Immature natural killer cell (primary cell): ENCODE measurements around the gene SLC52A1. TPM values are rescaled to one million over a fixed set of nuclear protein-coding genes. Genes with fewer than 3 reads are reported as not detected.

Experiments
- DNase-seq, 3 donors: peaks; one replicate each; pipeline ENCODE4 v3.0.0; 2022; ENCODE audit warnings: mixed read lengths in 1 of 3
- H3K27ac Mint-ChIP-seq, 6 donors: one replicate each; pipeline ENCODE4 v1.8.0; 2020; ENCODE audit warnings: mixed read lengths in 6 of 6, mild to moderate bottlenecking in 5 of 6, inconsistent platforms in 4 of 6, moderate library complexity in 3 of 6
- H3K27me3 Mint-ChIP-seq, 3 donors: one replicate each; pipeline ENCODE4 v1.8.0; 2020 to 2021; ENCODE audit warnings: low read depth in 3 of 3, mild to moderate bottlenecking in 3 of 3, mixed read lengths in 3 of 3, moderate library complexity in 3 of 3, inconsistent platforms in 1 of 3
- H3K36me3 Mint-ChIP-seq, 3 donors: one replicate each; pipeline ENCODE4 v1.8.0; 2020; ENCODE audit warnings: mixed read lengths in 3 of 3, inconsistent platforms in 2 of 3, mild to moderate bottlenecking in 2 of 3
- H3K4me1 Mint-ChIP-seq, 2 donors: one replicate each; pipeline ENCODE4 v1.8.0; 2020; ENCODE audit warnings: inconsistent platforms in 2 of 2, mild to moderate bottlenecking in 2 of 2, mixed read lengths in 2 of 2, moderate library complexity in 1 of 2
- H3K4me3 Mint-ChIP-seq, 5 donors: one replicate each; pipeline ENCODE4 v1.8.0; 2020; ENCODE audit warnings: mild to moderate bottlenecking in 5 of 5, mixed read lengths in 5 of 5, inconsistent platforms in 3 of 5, moderate library complexity in 3 of 5
- H3K9me3 Mint-ChIP-seq, 6 donors: one replicate each; pipeline ENCODE4 v1.8.0; 2020; ENCODE audit warnings: mild to moderate bottlenecking in 6 of 6, mixed read lengths in 6 of 6, inconsistent platforms in 4 of 6, moderate library complexity in 3 of 6
- polyA plus RNA-seq, 3 donors: library from polyadenylated mRNA; unstranded; fragments of 300-500 nt; fragmentation: Illumina TruSeq; gene quantifications; one replicate each; pipeline ENCODE4 v1.2.3, GENCODE V29; 2021

Gene SLC52A1
- polyA plus RNA-seq, 3 donors from 2014 or later = not detected

- H3K4me3 Mint-ChIP-seq = no peak overlapping the region
- no peak overlapping the region for H3K27ac Mint-ChIP-seq
- peaks cover 7 to 37% (median 9%) of the 10 kb centered on the region in 3 donors for H3K36me3 Mint-ChIP-seq
- peaks cover 0 to 2% (median 0%) of the 10 kb centered on the region in 3 donors for H3K27me3 Mint-ChIP-seq
- no peaks in the 10 kb centered on the region for H3K4me1 Mint-ChIP-seq
- no peak for DNase-seq
- no peaks in the 10 kb centered on the region for H3K9me3 Mint-ChIP-seq
Observed at GRCh38 chr17:5023588-5024147, 11.6 kb downstream of the SLC52A1 start.

DNA sequence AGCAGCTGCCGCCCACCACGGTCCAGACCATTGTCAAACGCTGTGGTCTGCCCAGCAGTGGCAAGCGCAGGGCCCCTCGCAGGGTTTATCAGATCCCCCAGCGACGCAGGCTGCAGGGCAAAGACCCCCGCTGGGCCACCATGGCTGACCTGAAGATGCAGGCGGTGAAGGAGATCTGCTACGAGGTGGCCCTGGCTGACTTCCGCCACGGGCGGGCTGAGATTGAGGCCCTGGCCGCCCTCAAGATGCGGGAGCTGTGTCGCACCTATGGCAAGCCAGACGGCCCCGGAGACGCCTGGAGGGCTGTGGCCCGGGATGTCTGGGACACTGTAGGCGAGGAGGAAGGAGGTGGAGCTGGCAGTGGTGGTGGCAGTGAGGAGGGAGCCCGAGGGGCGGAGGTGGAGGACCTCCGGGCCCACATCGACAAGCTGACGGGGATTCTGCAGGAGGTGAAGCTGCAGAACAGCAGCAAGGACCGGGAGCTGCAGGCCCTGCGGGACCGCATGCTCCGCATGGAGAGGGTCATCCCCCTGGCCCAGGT lies 13.0 kb downstream of the SLC52A1 start:
- no peak overlapping the region for H3K27ac Mint-ChIP-seq
- no peaks in the 10 kb centered on the region for H3K4me1 Mint-ChIP-seq
- H3K36me3 Mint-ChIP-seq = peaks cover 7 to 39% (median 10%) of the 10 kb centered on the region in 3 donors
- H3K4me3 Mint-ChIP-seq = no peak overlapping the region
- peaks cover 0 to 2% (median 0%) of the 10 kb centered on the region in 3 donors for H3K27me3 Mint-ChIP-seq
- no peak for DNase-seq
- H3K9me3 Mint-ChIP-seq = no peaks in the 10 kb centered on the region

GRCh38 chr17:5020502-5021023 lies 14.7 kb downstream of the SLC52A1 start:
- Mint-ChIP-seq H3K36me3 (peaks cover 7 to 39% (median 10%) of the 10 kb centered on the region in 3 donors), H3K4me1 (peaks cover 3 to 5% of the 10 kb centered on the region in 2 donors), H3K4me3 (no peak overlapping the region), H3K27me3 (no peaks in the 10 kb centered on the region), H3K27ac (peak overlapping the region in 1 of 6 donors; percentile 6), H3K9me3 (no peaks in the 10 kb centered on the region)
- no peak for DNase-seq

- Mint-ChIP-seq H3K4me3 (no peak overlapping the region), H3K36me3 (peaks cover 7 to 39% (median 10%) of the 10 kb centered on the region in 3 donors), H3K4me1 (peaks cover 3 to 5% of the 10 kb centered on the region in 2 donors)
Observed at GRCh38 chr17:5019475-5019956, 15.7 kb downstream of the SLC52A1 start.

DNA sequence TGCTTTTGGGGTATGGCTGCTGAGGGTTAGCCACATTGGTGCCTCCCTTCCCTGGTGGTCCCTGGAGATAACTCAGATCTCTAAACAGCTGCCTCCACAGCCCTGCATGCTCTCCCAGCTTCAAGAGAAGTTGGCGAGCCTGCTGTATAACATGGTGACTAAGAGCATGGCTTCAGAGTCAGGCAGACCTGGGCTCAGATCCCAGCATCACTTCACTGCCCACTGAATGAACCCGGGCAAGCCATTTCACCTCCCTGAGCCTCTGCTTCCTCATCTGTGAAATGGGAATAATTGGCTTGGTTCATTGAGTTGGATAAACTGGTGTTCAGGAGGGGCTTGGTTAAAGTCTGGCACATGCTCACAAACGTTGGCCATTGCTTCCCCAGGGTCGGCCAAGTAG lies 20.9 kb downstream of the SLC52A1 start:
- Mint-ChIP-seq H3K36me3 (peaks cover 11 to 27% (median 12%) of the 10 kb centered on the region in 3 donors), H3K27me3 (peaks cover 0 to 2% (median 2%) of the 10 kb centered on the region in 3 donors), H3K27ac (no peak overlapping the region), H3K4me3 (no peak overlapping the region), H3K9me3 (no peaks in the 10 kb centered on the region), H3K4me1 (peaks cover 3 to 5% of the 10 kb centered on the region in 2 donors)
- no peak for DNase-seq

More at GRCh38 chr17:5019475-5019956, 15.7 kb downstream of the SLC52A1 start:
- Mint-ChIP-seq H3K27me3 (no peaks in the 10 kb centered on the region), H3K27ac (no peak overlapping the region), H3K9me3 (no peaks in the 10 kb centered on the region)
- DNase-seq = peak in 1 of 3 donors; percentile 13

- Mint-ChIP-seq H3K4me1 (peaks cover 2 to 3% of the 10 kb centered on the region in 2 donors), H3K4me3 (no peak overlapping the region), H3K36me3 (peaks cover 6 to 31% (median 16%) of the 10 kb centered on the region in 3 donors), H3K27ac (no peak overlapping the region), H3K27me3 (peaks cover 0 to 2% (median 2%) of the 10 kb centered on the region in 3 donors), H3K9me3 (no peaks in the 10 kb centered on the region)
- no peak for DNase-seq
Observed at GRCh38 chr17:5011928-5012327, 23.3 kb downstream of the SLC52A1 start.

- Mint-ChIP-seq H3K36me3 (peaks cover 17 to 45% (median 19%) of the 10 kb centered on the region in 3 donors), H3K27me3 (no peaks in the 10 kb centered on the region), H3K9me3 (no peaks in the 10 kb centered on the region), H3K27ac (peak overlapping the region in 1 of 6 donors; percentile 40), H3K4me1 (peaks cover 8 to 9% of the 10 kb centered on the region in 2 donors), H3K4me3 (no peak overlapping the region)
- DNase-seq = no peak
Observed at GRCh38 chr17:5003214-5003867, 31.9 kb downstream of the SLC52A1 start.

GRCh38 chr17:5002121-5002788 lies 33.0 kb downstream of the SLC52A1 start:
- Mint-ChIP-seq H3K27me3 (no peaks in the 10 kb centered on the region), H3K27ac (no peak overlapping the region), H3K36me3 (peaks cover 12 to 36% (median 19%) of the 10 kb centered on the region in 3 donors), H3K9me3 (no peaks in the 10 kb centered on the region), H3K4me1 (peaks cover 8 to 9% of the 10 kb centered on the region in 2 donors), H3K4me3 (no peak overlapping the region)
- DNase-seq = no peak

DNA sequence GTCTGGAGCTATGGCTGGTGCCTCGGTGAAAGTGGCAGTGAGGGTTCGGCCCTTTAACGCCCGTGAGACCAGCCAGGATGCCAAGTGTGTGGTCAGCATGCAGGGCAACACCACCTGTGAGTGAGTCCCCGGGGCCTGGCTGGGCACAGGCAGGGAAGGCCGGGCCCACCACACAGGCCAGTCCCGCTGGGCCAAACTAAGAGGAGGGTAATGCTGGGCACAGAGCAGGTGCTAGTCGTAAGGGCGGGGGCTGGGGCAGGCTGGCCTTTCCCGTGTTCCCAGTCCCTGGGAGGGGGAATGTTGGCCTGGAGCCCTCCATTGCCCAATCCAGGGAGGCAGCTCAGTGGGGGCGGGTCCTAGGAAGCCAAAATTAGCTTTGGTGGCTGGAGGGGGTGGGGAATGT lies 35.0 kb downstream of the SLC52A1 start:
- Mint-ChIP-seq H3K27ac (no peak overlapping the region), H3K4me1 (peaks cover 15% of the 10 kb centered on the region in 2 donors), H3K36me3 (peaks cover 9 to 25% (median 16%) of the 10 kb centered on the region in 3 donors), H3K4me3 (peak overlapping the region in 1 of 5 donors; percentile 63), H3K27me3 (peaks cover 0 to 4% (median 0%) of the 10 kb centered on the region in 3 donors), H3K9me3 (no peaks in the 10 kb centered on the region)
- no peak for DNase-seq

DNA sequence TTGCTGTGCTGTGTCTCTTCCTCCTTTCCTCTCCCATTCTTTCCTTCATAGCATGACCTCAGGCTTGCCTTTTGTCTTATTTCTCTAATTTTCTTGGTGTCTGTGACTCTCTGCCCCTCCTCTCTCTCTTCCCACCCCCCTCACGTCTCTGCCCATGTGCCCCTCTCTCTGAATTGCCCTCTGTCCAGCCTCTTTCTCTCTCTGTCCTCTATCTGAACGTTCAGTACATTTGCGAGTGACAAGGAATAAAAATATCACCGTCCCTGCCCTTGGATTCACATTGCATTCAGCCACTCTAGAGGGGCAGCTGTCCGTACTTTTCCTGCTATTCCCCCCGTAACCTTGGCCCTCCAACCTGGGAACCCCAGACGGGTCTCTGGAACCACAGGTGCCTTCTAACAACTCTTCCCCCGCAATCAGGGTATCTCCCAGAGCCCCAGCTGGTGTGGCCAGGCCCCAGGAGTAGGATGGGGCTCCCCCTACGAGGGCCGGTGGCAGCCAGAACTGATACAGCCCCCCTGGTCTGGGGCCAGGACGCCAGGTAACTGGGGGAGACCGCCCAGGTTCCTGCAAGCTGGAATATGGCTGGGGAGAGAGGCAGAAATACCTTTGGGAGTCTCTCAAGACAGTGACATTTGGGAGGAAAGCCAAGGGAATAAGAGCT lies 35.7 kb downstream of the SLC52A1 start:
- Mint-ChIP-seq H3K36me3 (peaks cover 6 to 18% (median 10%) of the 10 kb centered on the region in 3 donors), H3K27me3 (peaks cover 0 to 7% (median 0%) of the 10 kb centered on the region in 3 donors), H3K4me3 (peak overlapping the region; percentile 44 to 83 (median 66)), H3K4me1 (peaks cover 15% of the 10 kb centered on the region in 2 donors), H3K27ac (peak overlapping the region in 3 of 6 donors; percentile 37 to 76 (median 46)), H3K9me3 (no peaks in the 10 kb centered on the region)
- DNase-seq = no peak

DNA sequence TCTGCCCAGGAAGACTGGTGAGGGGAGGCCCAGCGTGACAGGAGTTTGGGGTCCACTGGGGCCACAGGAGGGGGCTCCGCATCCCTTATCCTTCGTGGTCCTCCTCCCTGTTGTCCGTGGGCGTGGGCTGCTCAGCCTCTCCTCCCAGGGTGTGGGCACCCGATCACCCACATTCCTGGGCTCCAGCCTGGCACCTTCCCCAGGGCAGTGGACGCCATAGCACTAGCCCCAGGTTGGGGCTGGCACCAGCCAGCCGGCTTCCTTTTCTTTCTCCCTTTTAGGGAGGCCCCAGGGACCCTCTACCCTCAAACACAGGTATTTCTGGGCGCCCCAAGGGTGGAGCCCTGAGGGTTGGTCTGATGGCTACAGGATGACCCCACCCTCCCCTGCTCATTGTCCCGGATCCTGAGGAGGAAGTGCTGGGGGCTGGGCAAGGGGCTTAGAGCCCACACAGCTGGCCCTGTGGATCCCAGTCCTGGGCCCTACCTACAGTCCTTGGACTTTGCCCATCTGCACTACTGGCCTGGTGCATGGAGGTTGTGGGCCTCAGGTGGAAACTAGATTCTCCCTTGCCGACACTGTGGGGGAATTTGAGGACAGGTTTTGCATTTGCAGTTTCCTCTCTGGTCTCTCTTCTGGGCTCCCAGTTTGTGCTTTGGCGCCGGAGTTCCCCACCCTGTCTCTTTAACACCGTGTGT lies 36.3 kb downstream of the SLC52A1 start:
- Mint-ChIP-seq H3K4me1 (peaks cover 15% of the 10 kb centered on the region in 2 donors), H3K4me3 (peak overlapping the region; percentile 61 to 83 (median 66)), H3K27me3 (peaks cover 0 to 7% (median 2%) of the 10 kb centered on the region in 3 donors), H3K36me3 (peaks cover 3 to 12% (median 4%) of the 10 kb centered on the region in 3 donors), H3K9me3 (no peaks in the 10 kb centered on the region), H3K27ac (peak overlapping the region in 2 of 6 donors; percentile 37 to 76)
- DNase-seq = no peak

DNA sequence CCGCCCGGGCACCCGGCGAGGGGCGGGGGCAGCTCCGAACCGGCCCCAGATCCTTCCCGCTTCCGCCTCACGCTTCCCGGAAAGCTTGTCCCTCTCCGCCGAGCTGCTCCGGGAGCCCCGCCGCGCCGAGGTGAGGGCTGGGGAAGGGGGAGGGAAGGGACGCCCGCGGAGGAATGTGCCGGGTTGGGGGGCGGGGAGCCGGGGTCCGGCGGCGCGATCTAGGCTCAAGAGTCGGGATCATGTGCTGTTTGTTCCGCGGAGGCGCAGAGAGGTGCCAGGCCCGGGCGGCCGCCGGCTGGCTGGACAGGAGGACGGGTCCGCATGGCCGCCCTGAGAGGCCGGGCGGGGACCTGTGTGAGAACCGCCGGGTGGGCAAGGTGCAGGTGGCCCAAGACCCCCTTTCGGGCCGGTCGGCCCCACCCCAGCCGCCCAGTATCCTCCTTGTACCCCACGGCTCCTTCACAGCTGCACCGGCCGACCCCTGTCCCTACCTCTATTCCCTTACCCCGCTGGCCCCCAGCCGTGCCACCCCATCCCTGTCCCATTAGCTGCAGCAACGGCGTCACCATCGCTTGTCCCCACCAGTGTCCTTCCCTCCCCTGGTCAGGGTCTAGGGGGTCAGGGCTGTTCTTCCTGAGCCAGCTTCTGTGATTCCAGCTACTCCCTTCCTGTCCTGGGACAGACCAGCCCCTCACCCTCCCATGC lies 37.0 kb downstream of the SLC52A1 start:
- no peaks in the 10 kb centered on the region for H3K9me3 Mint-ChIP-seq
- H3K27ac Mint-ChIP-seq = peak overlapping the region in 1 of 6 donors; percentile 55
- peaks cover 15% of the 10 kb centered on the region in 2 donors for H3K4me1 Mint-ChIP-seq
- no peak for DNase-seq
- peaks cover 0 to 6% (median 4%) of the 10 kb centered on the region in 3 donors for H3K36me3 Mint-ChIP-seq
- peaks cover 0 to 7% (median 2%) of the 10 kb centered on the region in 3 donors for H3K27me3 Mint-ChIP-seq
- peak overlapping the region; percentile 61 to 76 (median 67) for H3K4me3 Mint-ChIP-seq
